GM12873 (cell line): ENCODE data around the gene CAMK2A.

Source experiments
- TF ChIP-seq, protein P1 (sequence below): IDR thresholded peaks from 2 replicates; pipeline ENCODE4 v1.5.1; 2012; ENCODE audit warnings: low read depth, mild to moderate bottlenecking, moderate library complexity, low read length, control low read depth; ENCODE audit not compliant: insufficient read depth; ENCODE audit errors: missing control alignments

Gene CAMK2A

DNA sequence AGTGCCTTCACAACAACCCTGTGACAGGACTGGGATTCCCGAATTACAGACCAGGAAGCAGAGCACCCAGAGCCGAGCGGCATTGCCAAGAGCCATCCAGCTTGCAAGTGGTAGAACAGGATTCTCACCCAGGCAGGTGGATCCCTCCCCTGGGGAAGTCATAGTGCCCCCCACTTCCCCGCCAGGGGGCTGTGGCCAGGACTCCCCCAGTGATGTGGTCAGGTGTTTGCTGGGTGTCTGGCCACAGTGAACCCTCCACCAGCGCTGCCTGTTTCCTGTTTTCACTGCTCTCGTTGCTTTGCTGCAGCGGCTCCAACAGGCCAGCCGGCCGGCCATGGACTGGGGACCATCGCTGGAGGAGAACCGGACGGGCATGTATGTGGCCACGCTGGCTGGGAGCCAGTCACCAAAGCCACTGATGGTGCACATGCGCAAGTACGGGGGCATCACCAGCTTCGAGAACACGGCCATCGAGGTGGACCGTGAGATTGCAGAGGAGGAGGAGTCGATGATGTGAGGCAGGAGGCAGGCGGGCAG lies 80.4 kb downstream of the CAMK2A start:
- TF ChIP-seq, protein P1, sequence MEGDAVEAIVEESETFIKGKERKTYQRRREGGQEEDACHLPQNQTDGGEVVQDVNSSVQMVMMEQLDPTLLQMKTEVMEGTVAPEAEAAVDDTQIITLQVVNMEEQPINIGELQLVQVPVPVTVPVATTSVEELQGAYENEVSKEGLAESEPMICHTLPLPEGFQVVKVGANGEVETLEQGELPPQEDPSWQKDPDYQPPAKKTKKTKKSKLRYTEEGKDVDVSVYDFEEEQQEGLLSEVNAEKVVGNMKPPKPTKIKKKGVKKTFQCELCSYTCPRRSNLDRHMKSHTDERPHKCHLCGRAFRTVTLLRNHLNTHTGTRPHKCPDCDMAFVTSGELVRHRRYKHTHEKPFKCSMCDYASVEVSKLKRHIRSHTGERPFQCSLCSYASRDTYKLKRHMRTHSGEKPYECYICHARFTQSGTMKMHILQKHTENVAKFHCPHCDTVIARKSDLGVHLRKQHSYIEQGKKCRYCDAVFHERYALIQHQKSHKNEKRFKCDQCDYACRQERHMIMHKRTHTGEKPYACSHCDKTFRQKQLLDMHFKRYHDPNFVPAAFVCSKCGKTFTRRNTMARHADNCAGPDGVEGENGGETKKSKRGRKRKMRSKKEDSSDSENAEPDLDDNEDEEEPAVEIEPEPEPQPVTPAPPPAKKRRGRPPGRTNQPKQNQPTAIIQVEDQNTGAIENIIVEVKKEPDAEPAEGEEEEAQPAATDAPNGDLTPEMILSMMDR, result peak; percentile 4

DNA sequence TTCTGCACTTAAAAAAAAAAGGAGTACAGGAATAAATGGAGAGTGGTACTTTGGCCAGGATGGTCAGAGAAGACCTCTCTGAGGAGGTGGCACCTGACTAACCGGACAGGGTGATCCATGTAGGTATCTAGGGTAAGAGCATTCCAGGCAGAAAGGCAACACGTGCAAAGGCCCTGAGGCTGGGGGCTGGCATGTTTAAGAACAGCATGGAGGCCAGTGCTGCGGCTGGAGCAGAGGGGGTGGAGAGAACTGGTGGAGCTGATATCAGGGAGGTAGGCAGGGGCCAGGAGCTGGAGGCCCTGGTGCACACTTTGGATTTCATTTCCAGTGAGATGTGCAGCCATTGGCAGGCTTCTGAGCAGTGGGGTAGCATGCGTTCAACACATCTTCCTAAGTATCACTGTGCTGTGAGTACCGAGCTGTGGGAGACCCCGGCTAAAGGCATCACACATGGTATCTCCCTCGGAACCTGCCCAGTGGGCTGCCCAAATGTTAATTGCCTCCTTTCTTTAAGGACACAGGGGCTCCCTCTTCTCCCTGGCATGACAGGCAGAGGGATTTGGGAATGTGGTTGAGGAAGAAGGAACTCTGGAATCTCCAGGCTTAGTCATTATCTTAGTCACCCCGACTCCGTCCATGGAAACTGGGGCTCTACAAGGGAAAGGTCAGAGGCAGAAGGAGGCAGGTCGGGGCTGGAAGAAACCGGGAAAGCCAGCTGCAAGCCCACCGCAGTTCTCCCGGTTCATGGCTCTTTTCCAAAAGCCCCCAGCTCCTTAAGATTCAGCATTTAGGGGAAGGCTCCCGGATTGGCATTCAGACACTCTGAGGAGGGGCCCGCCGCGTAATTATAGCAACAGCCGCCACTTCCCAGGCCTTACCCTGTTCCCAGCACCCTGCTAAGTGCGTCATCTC lies 81.1 kb downstream of the CAMK2A start:
- TF ChIP-seq, protein P1, result no peak

DNA sequence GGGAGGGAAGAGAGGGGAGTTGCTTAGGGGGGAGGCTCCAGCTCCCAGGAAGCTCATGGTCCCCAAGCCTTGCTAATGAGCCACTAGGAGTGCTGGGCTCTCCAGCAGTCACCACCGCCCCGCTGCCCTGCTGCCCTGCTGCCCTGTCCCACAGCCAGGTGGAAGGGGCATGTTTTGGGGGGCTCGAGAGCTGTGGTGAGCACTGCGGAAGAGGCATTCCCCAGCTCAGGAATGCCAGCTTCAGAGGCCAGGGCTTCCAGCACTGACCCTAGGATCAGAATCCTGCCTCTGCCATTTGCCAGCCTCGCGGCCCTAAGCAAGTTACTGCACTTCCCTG lies 82.8 kb downstream of the CAMK2A start:
- TF ChIP-seq, protein P1, result no peak

DNA sequence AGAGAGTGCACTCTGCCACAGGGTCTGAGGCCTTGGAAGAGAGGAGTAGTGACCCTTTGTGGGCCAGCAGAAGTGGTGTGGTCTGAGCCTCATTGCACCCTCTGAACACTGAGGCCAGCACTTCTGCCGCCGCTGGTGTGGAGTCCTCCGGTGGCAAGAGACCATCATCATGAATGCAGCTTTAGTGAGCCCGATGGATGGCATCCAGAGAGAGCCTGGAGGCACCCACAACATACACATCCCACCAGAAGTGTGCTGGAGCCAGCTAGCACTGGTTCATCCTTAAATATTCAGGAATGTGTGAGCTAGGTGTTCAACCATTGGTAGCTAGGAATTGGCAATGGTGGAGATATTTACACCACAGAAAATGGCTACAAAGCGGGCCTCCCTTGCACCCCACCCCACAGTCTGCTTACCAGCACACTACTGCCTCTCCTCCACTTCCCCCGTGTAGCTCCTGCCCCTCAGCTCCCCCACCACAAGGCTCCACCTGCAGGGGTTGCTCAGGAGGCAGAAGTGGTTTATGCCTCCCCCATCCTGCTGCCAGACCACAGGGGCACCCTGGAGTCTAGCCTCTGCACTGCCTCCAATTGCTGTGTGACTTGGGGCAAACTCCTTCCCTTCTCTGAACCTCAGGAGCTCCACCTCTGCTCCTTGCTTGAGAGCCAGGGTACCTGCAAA lies 83.3 kb downstream of the CAMK2A start:
- TF ChIP-seq, protein P1, result no peak

DNA sequence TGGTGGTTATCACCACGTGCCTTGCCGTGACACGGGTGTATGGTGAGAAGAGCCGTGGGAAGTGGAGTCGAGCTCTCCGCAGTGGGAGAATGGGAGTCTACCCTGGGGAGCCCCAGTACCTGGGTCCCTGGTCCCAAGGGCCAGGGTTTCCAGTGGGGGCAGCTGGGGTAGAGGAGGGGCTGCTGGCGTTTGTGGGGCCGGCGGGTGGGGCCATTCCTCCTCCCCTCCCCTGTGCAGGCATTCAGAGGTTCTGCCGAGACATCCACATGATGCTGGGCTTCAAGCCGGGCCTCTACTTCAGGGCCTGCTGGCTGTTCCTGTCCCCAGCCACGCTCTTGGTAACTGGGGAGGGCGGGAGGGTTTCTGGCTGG lies 85.0 kb downstream of the CAMK2A start:
- TF ChIP-seq, protein P1, result no peak

DNA sequence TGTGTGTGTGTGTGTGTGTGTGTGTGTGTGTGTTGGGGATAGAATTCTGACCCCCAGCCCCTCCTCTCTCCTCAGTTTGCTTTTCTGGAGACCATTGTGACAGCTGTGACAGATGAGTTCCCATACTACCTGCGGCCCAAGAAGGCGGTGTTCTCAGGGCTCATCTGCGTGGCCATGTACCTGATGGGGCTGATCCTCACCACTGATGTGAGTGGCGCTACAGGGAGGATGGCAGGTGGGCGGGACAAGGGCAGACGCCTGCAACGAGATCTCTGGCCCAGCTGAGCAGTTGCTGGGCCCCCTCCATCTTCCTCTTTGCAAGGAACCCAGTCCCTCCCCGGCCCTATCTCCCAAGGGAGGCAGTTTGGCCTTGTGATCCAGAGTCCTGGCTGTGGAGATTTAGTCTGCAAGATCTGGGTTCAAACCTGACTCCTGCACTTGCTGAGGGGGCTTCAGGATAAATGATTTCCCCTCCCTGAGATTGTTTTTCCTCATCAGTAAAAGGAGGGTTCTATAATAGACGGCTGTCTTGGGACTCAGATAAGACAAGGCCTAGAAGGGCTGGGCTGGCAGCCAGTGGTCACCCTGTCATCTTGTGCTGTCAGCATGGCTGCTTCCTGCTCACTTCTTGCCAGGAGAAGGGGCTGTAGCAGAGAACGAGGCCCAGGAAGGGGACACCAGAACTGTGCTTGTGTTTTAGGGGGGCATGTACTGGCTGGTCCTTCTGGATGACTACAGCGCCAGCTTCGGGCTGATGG lies 85.6 kb downstream of the CAMK2A start:
- TF ChIP-seq, protein P1, result no peak

DNA sequence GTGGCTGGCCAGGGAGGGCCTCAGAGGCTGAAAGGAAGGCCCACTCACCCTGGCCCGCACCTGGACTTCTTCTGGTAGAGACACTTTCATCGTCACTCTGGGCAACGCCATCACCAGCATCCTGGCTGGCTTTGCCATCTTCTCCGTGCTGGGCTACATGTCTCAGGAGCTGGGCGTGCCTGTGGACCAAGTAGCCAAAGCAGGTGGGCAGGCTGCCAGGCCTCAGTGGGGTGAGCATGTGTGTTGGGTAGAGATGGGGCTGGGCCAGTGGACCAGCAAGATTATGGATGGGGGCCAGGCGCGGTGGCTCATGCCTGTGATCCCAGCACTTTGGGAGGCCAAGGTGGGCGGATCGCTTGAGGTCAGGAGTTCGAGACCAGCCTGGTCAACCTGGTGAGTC lies 87.1 kb downstream of the CAMK2A start:
- TF ChIP-seq, protein P1, result no peak
